GM12872 (cell line): ENCODE data around the gene NBPF15.
"Not testable (repeated sequence)": the region's sequence is repeated elsewhere in the genome, so short reads cannot be mapped to it uniquely, and the experiment has no call there.

Experiments used
- TF ChIP-seq, protein P1 (sequence below): IDR thresholded peaks from 3 replicates; pipeline ENCODE4 v1.5.1; 2011; ENCODE audit warnings: low read depth, mild to moderate bottlenecking, low read length, moderate library complexity; ENCODE audit not compliant: insufficient read depth

The NBPF15 gene, protein sequence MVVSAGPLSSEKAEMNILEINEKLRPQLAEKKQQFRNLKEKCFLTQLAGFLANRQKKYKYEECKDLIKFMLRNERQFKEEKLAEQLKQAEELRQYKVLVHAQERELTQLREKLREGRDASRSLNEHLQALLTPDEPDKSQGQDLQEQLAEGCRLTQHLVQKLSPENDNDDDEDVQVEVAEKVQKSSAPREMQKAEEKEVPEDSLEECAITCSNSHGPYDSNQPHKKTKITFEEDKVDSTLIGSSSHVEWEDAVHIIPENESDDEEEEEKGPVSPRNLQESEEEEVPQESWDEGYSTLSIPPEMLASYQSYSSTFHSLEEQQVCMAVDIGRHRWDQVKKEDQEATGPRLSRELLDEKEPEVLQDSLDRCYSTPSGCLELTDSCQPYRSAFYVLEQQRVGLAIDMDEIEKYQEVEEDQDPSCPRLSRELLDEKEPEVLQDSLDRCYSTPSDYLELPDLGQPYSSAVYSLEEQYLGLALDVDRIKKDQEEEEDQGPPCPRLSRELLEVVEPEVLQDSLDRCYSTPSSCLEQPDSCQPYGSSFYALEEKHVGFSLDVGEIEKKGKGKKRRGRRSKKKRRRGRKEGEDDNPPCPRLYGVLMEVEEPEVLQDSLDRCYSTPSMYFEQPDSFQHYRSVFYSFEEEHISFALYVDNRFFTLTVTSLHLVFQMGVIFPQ

DNA sequence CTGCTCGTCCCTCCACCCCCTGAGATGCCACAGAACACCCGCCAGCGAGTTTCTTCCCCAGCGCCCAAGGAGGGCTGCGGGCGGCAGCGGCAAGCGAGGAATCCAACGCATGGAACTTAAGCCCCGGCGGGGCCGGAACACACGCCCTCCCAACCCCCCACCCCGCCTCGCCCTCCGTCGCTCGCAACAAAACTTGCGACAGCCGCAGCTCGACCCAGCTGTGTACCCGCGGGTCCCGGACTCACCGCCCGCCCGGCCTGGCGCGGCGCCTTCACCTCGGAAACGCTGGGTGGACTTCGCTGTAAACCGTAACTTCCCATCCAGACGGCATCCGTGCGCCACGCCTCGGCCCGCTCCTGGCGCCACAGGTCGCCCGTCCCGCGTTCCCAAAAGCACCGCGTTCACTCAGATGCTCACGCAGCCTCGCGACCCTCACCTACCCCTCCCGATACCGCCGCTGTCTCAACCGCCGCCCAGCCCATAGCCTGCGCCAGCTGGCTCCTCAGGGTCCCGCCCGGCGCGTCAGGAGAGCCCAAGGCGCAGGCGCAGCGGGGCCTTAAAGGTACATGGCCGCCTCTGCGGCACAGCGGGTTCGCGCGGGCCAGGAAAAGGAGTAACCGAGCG is at the start of gene NBPF15:
TSS of gene NBPF15 (minus strand) at position 534 of the 624 bp plus-strand sequence. CDS start 21,666 bp downstream, outside the sequence.
- TF ChIP-seq, protein P1, sequence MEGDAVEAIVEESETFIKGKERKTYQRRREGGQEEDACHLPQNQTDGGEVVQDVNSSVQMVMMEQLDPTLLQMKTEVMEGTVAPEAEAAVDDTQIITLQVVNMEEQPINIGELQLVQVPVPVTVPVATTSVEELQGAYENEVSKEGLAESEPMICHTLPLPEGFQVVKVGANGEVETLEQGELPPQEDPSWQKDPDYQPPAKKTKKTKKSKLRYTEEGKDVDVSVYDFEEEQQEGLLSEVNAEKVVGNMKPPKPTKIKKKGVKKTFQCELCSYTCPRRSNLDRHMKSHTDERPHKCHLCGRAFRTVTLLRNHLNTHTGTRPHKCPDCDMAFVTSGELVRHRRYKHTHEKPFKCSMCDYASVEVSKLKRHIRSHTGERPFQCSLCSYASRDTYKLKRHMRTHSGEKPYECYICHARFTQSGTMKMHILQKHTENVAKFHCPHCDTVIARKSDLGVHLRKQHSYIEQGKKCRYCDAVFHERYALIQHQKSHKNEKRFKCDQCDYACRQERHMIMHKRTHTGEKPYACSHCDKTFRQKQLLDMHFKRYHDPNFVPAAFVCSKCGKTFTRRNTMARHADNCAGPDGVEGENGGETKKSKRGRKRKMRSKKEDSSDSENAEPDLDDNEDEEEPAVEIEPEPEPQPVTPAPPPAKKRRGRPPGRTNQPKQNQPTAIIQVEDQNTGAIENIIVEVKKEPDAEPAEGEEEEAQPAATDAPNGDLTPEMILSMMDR: not testable (repeated sequence)
